GM18907 (cell line): ENCODE data around the gene FOXF1.

Experiments
- ATAC-seq: cut with Tn5 transposase; IDR thresholded peaks from one replicate; pipeline ENCODE4 v1.9.1; 2021; ENCODE audit warnings: mild to moderate bottlenecking, moderate library complexity; ENCODE audit not compliant: unreplicated experiment

The FOXF1 gene

DNA sequence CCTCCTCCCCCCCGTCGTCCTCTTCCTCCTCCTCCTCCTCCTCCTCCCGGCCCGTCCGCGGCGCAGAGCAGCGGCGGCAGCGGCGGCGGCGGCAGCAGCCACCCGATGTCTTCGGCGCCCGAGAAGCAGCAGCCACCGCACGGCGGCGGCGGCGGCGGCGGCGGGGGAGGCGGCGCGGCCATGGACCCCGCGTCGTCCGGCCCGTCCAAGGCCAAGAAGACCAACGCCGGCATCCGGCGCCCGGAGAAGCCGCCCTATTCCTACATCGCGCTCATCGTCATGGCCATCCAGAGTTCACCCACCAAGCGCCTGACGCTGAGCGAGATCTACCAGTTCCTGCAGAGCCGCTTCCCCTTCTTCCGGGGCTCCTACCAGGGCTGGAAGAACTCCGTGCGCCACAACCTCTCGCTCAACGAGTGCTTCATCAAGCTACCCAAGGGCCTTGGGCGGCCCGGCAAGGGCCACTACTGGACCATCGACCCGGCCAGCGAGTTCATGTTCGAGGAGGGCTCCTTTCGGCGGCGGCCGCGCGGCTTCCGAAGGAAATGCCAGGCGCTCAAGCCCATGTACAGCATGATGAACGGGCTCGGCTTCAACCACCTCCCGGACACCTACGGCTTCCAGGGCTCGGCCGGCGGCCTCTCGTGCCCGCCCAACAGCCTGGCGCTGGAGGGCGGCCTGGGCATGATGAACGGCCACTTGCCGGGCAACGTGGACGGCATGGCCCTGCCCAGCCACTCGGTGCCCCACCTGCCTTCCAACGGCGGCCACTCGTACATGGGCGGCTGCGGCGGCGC, at the start of gene FOXF1:
Gene FOXF1, plus strand, starts transcription at position 63 of the 797 bp plus-strand sequence. Its CDS starts 43 bp downstream, at position 106.
- no peak for ATAC-seq

- ATAC-seq = no peak
Observed at GRCh38 chr16:86461037-86461436, 49.3 kb upstream of the FOXF1 start.

DNA sequence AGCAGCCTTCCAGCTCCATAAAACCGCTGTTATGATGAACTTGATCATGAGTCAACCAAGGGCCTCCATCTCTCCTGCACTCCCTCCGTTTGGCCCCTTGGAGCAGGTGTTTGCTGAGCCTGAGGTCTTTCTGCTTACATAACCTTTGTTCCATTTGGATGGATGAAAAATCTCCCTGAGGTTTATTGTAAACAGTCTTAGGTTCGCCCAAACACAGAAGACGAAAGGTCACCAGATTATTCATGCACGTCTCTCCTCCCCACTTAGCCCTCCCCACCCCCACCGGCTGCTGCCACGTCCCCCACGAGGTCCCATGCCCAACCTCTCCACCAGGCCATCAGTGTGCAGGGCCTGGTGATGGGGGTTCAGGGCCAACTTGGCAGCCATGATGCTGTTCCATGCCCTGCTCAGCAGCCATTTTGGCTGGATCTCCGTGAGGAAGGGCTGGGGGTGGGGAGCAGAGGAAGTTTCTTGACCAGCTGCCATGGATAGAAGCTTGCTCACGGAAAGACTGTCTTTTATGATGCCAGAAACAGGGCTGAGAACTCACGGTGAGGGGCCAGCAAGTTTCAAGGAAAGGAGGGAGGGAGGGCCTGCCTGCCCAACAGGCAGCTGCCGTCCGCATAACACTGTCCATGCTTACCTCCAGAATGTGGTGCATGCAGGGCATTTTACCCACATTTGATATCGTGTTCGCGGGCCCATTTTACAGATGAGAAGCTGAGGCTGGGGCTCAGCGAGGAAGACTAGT, 47.8 kb upstream of the FOXF1 start:
- ATAC-seq = no peak

DNA sequence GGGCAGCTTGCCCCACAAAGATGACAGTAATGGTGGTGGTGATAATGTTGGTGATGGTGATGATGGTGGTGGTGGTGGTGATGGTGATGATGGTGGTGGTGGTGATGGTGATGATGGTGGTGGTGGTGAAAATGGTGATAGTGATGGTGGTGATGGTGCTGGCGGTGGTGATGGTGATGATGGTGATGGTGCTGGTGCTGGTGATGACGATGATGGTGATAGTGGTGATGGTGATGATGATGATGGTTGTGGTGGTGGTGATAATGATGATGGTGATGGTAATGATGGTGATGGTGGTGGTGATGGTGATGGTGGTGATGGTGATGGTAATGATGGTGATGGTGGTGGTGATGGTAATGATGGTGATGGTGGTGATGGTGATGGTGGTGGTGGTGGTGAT, 46.3 kb upstream of the FOXF1 start:
- ATAC-seq = no peak

GRCh38 chr16:86465434-86465833, 44.9 kb upstream of the FOXF1 start:
- no peak for ATAC-seq

DNA sequence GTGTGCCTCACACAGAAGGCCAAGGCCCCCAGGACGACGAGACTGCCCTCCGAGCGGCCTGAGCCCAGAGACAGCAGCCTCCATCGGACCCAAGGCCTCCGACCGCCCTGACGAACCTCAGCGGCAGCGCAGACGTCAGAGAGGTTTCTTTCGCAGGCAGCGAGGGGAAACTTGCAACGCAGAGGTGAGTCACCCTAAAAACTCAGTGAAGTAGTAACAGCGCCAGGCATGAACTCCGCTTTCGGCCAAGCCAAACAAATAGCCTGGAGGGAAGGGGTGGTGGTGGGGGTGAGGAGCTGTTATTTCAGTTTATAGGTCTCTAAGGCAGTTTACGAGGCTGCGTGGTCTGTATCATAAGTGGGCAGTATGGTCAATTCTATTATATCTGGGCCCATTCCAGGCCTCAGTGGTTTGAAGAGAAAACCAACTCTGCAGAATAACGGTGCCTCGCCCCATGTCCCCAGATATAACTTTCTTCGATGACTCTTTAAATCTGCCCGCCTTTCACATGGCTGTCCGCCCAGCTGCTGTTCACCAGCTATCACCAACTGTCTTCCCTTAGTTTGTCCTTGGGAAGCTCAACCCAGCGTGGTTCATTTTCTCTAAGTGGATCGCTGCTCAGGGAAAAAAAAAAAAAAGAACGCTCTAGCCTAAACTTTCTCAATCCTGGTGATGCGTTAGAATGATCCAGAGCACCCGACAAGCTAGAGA, 43.5 kb upstream of the FOXF1 start:
- ATAC-seq = no peak

DNA sequence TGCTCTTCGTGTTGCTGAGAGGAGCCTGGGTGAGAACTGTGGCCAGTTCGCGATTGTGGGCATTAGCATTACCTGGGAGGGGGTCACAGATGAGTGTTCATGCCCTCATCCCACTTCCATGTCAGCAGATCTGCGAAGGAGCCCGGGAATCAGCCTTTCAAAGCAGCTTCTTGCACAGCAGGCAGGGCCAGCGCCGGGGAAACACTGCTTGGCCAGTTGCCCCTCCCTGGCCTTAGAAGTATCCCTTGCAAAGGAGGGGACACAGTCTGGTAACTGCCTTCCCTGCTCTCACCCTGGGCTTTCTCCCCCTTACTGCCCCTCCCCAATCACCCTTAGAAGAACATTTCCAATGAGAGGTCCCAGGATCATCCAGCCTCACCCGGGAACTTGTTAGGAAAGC, 42.8 kb upstream of the FOXF1 start:
- ATAC-seq = no peak

DNA sequence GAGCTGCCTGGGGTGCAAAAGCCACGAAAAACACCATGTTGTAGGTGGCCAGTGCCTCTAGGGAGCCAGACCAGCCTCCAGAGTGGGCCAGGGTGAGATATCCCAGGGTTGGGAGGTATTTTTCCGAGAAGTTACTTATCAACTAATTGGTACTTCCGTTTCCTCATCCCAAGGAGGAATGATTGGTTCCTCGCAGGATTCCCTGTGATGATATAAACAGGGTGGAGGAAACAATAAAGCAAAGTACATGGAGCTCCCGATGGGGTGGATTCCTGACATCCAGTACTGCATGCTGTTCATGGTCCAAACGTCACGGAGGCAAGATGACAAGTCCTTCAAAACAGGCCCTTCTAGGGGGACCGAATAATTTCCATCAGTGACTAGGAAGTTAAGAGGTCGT, 39.4 kb upstream of the FOXF1 start:
- ATAC-seq = no peak

DNA sequence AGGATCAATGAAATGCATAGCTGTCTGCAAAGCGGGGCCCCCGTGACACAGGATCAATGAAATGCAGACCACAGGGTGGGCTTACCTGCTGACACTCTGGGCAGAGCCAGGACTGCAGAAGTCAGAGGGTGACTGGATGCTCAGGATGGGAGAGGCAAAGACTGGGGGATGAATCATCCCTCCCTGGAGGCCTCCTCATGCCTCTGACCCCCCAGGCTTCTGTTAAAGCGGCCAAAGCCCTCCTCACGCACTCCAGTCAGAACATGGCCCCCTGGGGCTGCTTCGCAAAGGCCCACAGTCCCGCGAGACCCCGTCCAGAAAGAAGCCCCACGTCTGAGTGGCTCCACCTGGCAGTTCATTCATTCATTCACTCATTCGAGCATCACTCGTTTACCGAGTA, 38.4 kb upstream of the FOXF1 start:
- ATAC-seq = no peak

DNA sequence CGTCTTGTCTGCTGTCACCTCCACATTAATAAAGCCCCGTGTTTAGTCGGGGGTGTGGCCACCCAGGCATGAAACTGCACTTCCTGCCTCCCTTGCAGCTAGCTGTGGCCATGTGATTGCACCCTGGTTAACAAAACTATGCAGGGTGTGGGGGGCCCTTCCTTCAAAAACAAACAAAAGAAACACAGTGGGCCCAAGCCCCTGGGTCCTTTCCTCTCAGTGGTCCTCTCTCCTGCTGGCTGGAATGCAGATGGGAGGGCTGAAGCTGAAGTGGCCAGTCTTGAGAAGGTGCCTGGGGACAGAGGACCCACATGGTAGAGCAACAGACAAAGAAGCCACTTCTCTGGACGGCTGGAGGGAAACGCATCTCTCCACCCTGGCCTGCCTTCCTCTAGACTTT, 38.0 kb upstream of the FOXF1 start:
- ATAC-seq = no peak

DNA sequence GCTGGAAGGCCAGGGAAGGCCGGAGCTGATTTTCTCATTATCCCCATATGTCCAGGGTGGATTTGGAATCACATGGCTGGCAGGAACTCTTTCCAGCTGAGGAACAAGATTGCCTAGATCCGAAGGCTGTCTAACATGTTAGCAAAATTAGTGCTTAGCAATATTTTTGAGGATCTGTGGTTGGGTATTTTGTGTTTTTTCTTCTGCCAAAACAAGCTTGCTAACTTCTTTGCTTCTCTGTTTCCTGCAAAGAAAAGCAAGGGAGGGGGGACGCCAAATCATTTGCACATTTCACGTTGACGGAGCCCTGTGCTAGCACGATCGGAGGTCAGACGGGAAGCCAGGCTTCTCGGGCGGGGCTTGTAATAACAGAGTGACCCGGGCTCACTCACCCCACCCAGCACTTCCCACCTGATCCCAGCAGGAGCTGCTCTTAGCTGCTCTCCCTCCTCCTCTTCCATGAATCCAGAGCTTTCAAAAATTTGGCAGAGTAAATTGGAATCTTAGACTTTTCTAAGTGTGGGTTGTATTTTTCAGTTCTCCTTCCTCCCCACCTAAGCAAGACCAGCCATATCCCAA, 33.3 kb upstream of the FOXF1 start:
- no peak for ATAC-seq

GRCh38 chr16:86477642-86478041, 32.7 kb upstream of the FOXF1 start:
- no peak for ATAC-seq

DNA sequence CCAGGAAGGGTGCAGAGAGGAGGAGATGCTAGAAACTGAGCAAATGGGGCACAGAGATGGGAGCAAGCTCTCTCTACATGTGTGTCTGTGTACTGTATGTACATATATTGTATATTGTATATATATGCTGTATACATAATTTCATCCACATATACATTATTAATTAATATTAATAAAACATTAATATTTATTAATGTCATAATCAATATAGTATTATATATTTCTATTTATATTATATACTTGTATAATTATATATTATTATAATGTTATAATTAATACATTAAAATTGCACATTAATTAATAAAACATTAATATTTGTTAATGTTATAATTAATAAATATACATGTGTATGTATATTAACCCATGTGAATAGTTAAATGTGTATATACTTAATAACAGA, 31.5 kb upstream of the FOXF1 start:
- ATAC-seq = no peak

DNA sequence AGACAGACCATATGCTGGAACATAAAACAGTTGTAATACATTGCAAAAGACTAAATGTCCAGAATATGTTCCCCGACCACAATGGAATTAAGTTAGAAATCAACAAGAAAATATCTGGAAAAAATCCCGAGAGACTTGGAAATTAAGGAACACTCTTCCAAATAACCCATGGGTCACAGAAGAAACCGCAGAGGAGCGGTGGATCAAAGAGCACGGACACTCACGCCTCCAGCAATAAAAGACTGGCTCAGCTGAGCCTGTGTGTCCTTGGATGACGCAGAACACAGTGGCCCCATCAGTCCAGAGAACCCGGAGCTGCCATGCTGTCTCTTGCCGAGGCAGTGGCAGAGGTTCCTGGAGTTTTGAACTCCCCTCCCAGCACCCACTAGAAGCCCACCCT, 30.9 kb upstream of the FOXF1 start:
- ATAC-seq = no peak

GRCh38 chr16:86480444-86480843, 29.9 kb upstream of the FOXF1 start:
- no peak for ATAC-seq

DNA sequence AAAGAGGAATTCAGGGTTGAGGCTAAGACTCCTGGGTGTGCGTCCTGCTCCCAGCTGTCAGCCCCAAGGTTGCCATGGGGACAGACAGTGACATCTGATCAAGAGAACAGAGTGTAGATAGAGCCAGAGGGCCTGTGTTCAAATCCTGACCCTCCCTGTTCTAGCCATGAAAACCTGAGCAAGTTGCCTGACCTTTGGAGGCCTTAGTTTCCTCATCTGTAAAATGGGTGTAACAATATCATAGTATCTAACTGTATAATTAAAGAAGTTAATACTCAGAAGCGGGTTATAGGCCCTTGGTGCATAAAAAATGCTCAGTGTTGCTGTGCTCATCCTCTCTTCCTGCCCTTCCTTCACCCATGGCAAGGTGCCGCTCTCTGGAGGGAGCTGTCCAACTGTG, 28.7 kb upstream of the FOXF1 start:
- no peak for ATAC-seq

DNA sequence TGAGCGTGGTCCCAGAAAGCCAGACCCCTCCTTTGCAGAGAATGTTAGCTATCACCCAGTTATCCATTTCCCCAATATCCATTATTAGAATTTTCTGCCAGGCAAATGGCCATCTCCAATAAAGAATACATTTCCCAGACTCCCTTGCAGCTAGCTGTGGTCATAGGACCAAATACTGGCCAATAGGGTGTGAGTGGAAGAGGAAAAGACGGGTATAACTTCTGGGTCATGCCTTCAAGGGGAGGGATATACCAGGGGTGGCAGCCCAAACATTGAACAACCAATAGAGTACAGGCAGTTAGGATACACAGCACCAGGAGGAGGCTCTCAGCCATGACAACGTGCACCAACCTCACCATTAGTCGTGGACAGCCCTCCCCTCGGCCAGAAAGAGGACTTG, 26.1 kb upstream of the FOXF1 start:
- ATAC-seq = no peak

DNA sequence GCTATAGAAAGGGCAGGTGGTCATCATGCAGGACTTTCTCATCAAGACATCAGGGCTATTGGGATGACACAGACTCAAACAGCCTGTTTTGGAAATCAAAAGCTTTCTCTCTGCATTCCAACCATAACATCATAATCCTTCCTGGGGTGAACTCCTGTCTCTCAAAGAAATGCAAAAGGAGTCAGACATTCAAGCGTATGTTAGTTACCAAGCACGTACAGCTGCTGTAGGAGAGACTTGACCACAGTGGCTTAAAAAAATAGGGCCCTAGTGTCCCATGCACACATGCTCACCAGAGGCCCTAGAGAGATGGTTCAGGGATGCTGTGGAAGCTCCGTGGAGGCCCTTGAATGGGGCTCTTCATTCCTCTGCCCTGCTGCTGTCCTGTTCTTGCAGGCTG, 24.6 kb upstream of the FOXF1 start:
- no peak for ATAC-seq

DNA sequence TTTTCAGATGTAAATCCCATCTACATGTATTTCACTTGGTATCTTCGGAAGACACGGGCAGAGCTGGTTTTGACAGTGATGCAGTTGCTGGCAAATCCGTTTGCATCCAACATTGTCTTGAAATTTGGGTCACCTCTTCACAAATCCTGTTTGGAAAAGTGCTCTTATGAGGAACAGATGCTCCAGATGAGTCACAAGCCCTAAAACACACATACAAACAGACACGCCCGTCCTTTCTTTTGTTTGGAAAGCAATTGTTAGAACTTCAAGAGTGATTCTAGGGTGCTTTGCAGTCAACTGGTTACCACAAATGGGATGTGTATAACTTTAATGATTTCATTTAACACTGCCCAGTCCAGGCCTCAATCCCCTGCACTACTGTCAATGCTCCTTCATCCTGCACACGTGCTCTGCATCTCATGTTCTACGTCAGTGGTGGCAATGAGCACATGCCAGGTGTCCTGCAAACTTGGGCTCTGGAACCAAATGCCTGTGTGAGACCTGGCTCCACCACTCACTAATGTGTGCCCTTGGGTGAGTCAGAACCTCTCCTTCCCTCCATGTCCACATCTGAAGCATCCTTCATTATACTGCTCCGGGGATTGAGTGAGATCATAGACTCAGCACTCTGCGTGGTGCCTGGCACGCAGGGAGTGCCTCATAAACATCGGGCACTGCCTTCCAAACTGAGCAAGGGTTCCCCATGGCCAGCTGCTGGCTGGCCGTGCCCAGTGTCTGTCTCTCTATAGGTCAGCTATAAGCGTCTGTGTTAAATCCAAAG, 19.3 kb upstream of the FOXF1 start:
- ATAC-seq = no peak

DNA sequence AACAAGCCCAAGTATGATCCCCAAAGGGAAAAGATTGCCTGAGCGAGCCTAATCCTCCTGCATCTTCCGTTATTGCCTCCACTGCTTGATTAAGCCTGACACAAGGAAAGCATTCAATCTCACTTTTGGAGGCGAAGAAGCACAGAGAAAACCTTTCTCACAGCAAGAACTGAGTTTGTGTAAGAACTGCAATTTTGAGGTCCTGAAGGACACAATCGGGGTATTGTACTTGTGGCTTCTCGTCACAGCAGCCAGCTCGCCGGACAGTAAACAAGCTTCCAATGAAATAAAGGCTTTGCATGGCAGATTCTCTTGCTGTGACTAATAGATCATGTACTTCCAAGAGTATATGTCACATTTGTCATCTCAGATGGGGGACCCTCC, 18.7 kb upstream of the FOXF1 start:
- no peak for ATAC-seq
